HEK293 (cell line): ENCODE results near the gene HAND1.

Experiments used
- ZBTB21 ChIP-seq: fragments of 450-650 bp; formaldehyde crosslinking; IDR thresholded peaks from 2 replicates; pipeline ENCODE4 v1.5.1; 2017; ENCODE audit warnings: missing biosample characterization, missing genetic modification characterization
- ZNF292 ChIP-seq: fragments of 450-650 bp; formaldehyde crosslinking; IDR thresholded peaks from 2 replicates; pipeline ENCODE4 v1.5.1; 2016; ENCODE audit warnings: low read depth, missing biosample characterization, missing genetic modification characterization, borderline replicate concordance
- ZNF654 ChIP-seq: fragments of 450-650 bp; formaldehyde crosslinking; IDR thresholded peaks from 2 replicates; pipeline ENCODE4 v1.5.1; 2016; ENCODE audit warnings: low read depth, missing biosample characterization, missing genetic modification characterization
- TF ChIP-seq, protein P1 (sequence below): fragments of 450-650 bp; formaldehyde crosslinking; IDR thresholded peaks from 2 replicates; pipeline ENCODE4 v1.5.1; 2016; ENCODE audit warnings: missing biosample characterization, missing genetic modification characterization

DNA sequence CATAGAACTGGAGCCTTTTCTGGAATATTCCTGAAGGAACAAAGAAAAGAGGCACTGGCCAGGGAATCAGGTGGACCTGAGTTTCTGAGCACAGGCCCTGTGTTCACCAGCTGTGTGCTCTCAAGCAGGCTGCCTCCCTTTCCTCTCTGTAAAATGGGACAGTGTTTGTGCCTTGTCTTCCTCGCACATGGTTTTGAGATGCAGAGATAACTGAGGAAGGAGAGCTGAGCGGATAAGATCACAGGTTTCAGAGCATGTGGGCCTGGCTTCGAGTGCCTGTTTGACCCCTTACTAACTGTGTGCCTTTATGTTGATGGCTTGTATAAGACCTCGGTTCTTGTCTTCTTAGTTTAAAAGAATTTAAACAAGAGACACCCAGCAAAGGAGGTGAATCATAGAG, 46.2 kb upstream of the HAND1 start:
- TF ChIP-seq ZNF292 (tag by site-specific recombination): no peak
- TF ChIP-seq ZBTB21: no peak
- TF ChIP-seq, protein P1, sequence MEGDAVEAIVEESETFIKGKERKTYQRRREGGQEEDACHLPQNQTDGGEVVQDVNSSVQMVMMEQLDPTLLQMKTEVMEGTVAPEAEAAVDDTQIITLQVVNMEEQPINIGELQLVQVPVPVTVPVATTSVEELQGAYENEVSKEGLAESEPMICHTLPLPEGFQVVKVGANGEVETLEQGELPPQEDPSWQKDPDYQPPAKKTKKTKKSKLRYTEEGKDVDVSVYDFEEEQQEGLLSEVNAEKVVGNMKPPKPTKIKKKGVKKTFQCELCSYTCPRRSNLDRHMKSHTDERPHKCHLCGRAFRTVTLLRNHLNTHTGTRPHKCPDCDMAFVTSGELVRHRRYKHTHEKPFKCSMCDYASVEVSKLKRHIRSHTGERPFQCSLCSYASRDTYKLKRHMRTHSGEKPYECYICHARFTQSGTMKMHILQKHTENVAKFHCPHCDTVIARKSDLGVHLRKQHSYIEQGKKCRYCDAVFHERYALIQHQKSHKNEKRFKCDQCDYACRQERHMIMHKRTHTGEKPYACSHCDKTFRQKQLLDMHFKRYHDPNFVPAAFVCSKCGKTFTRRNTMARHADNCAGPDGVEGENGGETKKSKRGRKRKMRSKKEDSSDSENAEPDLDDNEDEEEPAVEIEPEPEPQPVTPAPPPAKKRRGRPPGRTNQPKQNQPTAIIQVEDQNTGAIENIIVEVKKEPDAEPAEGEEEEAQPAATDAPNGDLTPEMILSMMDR (tag by site-specific recombination): no peak
- TF ChIP-seq ZNF654 (tag by site-specific recombination): no peak
